ENCODE data around the gene TNFAIP8L1. TPM values are rescaled to one million over a fixed set of nuclear protein-coding genes. Genes with fewer than 3 reads are reported as not detected.

TNFAIP8L1 gene
- total RNA-seq, 1 donor from 2014 or later: 8.2 TPM

DNA sequence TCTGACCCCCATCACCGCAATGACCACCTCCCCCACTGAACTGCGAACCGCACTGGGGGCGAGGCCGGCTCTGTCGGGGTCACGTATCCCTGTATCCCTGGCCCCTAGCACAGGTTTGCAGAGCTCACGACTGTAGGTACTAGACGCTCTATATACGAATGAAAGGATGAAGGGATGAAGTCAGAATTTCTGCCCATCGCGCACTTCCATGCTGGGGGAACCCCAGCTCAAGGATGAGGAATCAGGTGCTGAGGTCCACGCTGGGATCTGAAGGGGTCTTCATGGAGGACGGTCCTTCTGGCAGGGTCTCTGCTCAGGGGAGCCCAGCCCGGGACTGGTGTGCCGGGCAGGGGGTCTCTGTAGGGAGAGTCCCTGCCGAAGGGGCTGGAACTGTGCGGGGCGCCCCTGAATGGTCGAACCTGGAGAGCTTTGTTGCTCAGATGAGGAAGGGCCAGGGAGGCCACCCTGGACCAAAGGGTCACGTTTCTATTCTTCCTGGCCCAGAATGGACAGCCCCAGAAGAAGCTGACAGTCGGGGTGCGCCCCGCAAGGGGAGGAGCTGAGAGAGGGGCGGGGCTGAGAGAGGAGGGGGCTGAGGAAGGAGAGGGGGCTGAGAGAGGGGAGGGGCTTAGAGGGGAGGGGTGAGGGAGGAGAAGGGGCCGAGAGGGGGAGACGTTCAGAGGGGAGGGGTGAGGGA lies 41.9 kb upstream of the TNFAIP8L1 start:
- TF ChIP-seq CTCF (IDR thresholded peaks at IDR 0.05) (no peak), EZH2 (IDR thresholded peaks at IDR 0.05) (no peak), EZH2phosphoT487 (IDR thresholded peaks at IDR 0.05) (no peak)
- no peak overlapping the region for H3K27ac ChIP-seq
- DNase-seq (ENCODE audit: low spot score): peak; percentile 31
- peaks cover 35% of the 10 kb centered on the region for H3F3A ChIP-seq (ENCODE audit: low read depth)
- no peaks in the 10 kb centered on the region for H3K79me2 ChIP-seq (ENCODE audit: low read depth)
- no peak overlapping the region for H3K9ac ChIP-seq
- H3K36me3 Mint-ChIP-seq: no peaks in the 10 kb centered on the region
- peaks cover 5% of the 10 kb centered on the region for H4K20me1 ChIP-seq (ENCODE audit: low read depth)
- peak overlapping the region; percentile 80 for H3K4me3 Mint-ChIP-seq
- peak overlapping the region; percentile 82 for H3K4me2 ChIP-seq
- H3K27ac Mint-ChIP-seq: peak overlapping the region; percentile 61
- H2AFZ ChIP-seq (replicated peaks): peak overlapping the region; percentile 81
- no peaks in the 10 kb centered on the region for H3K9me3 Mint-ChIP-seq
- H3K27me3 Mint-ChIP-seq (ENCODE audit: insufficient read depth, low read depth): peaks cover 22% of the 10 kb centered on the region
- H3K4me3 ChIP-seq: peak overlapping the region; percentile 51
- no peaks in the 10 kb centered on the region for H3K9me3 ChIP-seq (ENCODE audit: low read depth)
- peaks cover 9% of the 10 kb centered on the region for H3K4me1 ChIP-seq
- no peaks in the 10 kb centered on the region for H3K36me3 ChIP-seq
- H3K4me1 Mint-ChIP-seq: peaks cover 20% of the 10 kb centered on the region
- peaks cover 57% of the 10 kb centered on the region for H3K27me3 ChIP-seq

DNA sequence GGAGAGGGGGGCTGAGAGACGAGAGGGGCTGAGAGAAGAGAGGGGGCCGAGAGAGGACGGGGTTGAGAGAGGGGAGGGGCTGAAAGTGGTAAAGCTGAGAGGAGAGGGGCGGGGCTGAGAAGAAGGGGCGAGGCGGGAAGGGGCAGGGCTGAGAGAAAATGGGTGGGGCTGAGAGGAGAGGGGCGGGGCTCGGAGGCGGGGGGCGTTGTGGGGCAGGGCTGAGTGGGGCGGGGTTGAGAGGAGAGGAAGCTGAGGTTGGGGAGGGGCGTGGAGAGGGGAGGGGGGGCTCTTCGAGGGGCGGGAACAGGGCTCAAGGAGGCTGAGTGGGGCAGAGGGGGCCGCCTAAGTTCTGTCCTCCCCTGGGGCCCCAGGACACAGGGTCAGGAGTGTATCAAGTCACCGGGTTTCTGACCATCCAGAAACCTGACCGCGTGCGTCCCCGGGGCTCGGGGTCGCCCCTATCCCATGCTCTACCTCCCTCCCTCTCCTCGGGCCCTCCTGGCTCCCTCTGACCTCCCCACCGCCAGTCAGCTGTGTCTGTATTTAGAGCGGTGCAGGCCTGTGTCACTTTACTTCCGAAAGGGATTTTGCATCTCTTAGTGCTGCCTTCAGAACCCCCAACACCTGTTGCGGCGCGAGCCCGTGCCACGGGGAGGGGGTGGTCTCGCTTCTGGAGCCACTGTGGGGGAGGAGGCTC lies 41.2 kb upstream of the TNFAIP8L1 start:
- Histone ChIP-seq H3K4me1 (peaks cover 9% of the 10 kb centered on the region), H3K36me3 (no peaks in the 10 kb centered on the region), H3K79me2 (ENCODE audit: low read depth) (no peaks in the 10 kb centered on the region), H2AFZ (replicated peaks) (peak overlapping the region; percentile 81), H3K4me3 (peak overlapping the region; percentile 51), H4K20me1 (ENCODE audit: low read depth) (peaks cover 5% of the 10 kb centered on the region), H3K27ac (no peak overlapping the region), H3K9ac (no peak overlapping the region), H3K9me3 (ENCODE audit: low read depth) (no peaks in the 10 kb centered on the region), H3K27me3 (peaks cover 57% of the 10 kb centered on the region), H3F3A (ENCODE audit: low read depth) (peaks cover 35% of the 10 kb centered on the region), H3K4me2 (peak overlapping the region; percentile 81)
- Mint-ChIP-seq H3K36me3 (no peaks in the 10 kb centered on the region), H3K9me3 (no peaks in the 10 kb centered on the region), H3K4me3 (peak overlapping the region; percentile 82), H3K27me3 (ENCODE audit: insufficient read depth, low read depth) (peaks cover 20% of the 10 kb centered on the region), H3K27ac (no peak overlapping the region), H3K4me1 (peaks cover 19% of the 10 kb centered on the region)
- TF ChIP-seq EZH2 (IDR thresholded peaks at IDR 0.05) (no peak), EZH2phosphoT487 (IDR thresholded peaks at IDR 0.05) (no peak), CTCF (IDR thresholded peaks at IDR 0.05) (no peak)
- peak; percentile 93 for DNase-seq (ENCODE audit: low spot score)

DNA sequence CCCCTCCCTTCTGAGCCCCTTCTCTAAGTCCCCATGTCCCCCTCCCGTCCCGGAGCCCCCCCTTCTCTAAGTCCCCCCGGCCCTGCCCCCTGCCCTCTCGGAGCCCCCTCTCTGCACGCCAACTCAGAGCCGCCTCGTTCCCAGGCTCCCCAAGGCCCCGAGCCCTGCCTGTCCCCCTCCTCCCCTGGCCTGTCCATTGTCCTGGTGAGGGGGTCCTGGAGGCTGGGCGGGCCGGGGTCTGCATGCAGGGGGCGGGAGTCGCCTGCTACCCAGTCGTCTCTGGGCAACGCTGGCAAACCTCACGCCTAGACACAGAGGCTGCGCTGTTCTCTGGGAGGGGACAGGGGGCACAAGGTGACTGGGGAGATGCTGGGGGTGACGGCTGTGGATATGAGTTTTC lies 40.6 kb upstream of the TNFAIP8L1 start:
- Mint-ChIP-seq H3K9me3 (no peaks in the 10 kb centered on the region), H3K4me3 (peak overlapping the region; percentile 82), H3K27me3 (ENCODE audit: insufficient read depth, low read depth) (peaks cover 20% of the 10 kb centered on the region), H3K27ac (peak overlapping the region; percentile 71), H3K36me3 (no peaks in the 10 kb centered on the region), H3K4me1 (peaks cover 19% of the 10 kb centered on the region)
- no peaks in the 10 kb centered on the region for H3K9me3 ChIP-seq (ENCODE audit: low read depth)
- DNase-seq (ENCODE audit: low spot score): peak; percentile 74
- H3K4me1 ChIP-seq: peaks cover 9% of the 10 kb centered on the region
- H3F3A ChIP-seq (ENCODE audit: low read depth): peaks cover 35% of the 10 kb centered on the region
- no peaks in the 10 kb centered on the region for H3K36me3 ChIP-seq
- H3K79me2 ChIP-seq (ENCODE audit: low read depth): no peaks in the 10 kb centered on the region
- H2AFZ ChIP-seq (replicated peaks): peak overlapping the region; percentile 70
- peaks cover 57% of the 10 kb centered on the region for H3K27me3 ChIP-seq
- no peak for TF ChIP-seq EZH2phosphoT487 (IDR thresholded peaks at IDR 0.05)
- peak overlapping the region; percentile 51 for H3K4me3 ChIP-seq
- H3K27ac ChIP-seq: no peak overlapping the region
- peak overlapping the region; percentile 81 for H3K4me2 ChIP-seq
- no peak overlapping the region for H3K9ac ChIP-seq
- peaks cover 5% of the 10 kb centered on the region for H4K20me1 ChIP-seq (ENCODE audit: low read depth)

GRCh38 chr19:4600082-4600481 lies 39.2 kb upstream of the TNFAIP8L1 start:
- Mint-ChIP-seq H3K4me1 (peaks cover 13% of the 10 kb centered on the region), H3K27me3 (ENCODE audit: insufficient read depth, low read depth) (peaks cover 18% of the 10 kb centered on the region), H3K27ac (no peak overlapping the region), H3K9me3 (no peaks in the 10 kb centered on the region), H3K36me3 (no peaks in the 10 kb centered on the region), H3K4me3 (no peak overlapping the region)
- no peak overlapping the region for H3K4me2 ChIP-seq
- H3F3A ChIP-seq (ENCODE audit: low read depth): peaks cover 35% of the 10 kb centered on the region
- H3K4me1 ChIP-seq: peaks cover 9% of the 10 kb centered on the region
- H2AFZ ChIP-seq (replicated peaks): no peak overlapping the region
- H3K79me2 ChIP-seq (ENCODE audit: low read depth): no peaks in the 10 kb centered on the region
- no peak overlapping the region for H3K4me3 ChIP-seq
- H3K36me3 ChIP-seq: no peaks in the 10 kb centered on the region
- H3K27me3 ChIP-seq: peaks cover 56% of the 10 kb centered on the region
- peaks cover 5% of the 10 kb centered on the region for H4K20me1 ChIP-seq (ENCODE audit: low read depth)
- DNase-seq (ENCODE audit: low spot score): no peak
- H3K9ac ChIP-seq: no peak overlapping the region
- TF ChIP-seq EZH2phosphoT487 (IDR thresholded peaks at IDR 0.05) (no peak), EZH2 (IDR thresholded peaks at IDR 0.05) (no peak), CTCF (IDR thresholded peaks at IDR 0.05) (no peak)
- H3K27ac ChIP-seq: no peak overlapping the region
- no peaks in the 10 kb centered on the region for H3K9me3 ChIP-seq (ENCODE audit: low read depth)

All from neural progenitor cell (in vitro differentiated cells).